Measurements from ENCODE around the gene TOPORS.

The TOPORS gene

GRCh38 chr9:32508728-32509127, 43.7 kb downstream of the TOPORS start:
- ATAC-seq (ENCODE audit: low read depth), result no peak

DNA sequence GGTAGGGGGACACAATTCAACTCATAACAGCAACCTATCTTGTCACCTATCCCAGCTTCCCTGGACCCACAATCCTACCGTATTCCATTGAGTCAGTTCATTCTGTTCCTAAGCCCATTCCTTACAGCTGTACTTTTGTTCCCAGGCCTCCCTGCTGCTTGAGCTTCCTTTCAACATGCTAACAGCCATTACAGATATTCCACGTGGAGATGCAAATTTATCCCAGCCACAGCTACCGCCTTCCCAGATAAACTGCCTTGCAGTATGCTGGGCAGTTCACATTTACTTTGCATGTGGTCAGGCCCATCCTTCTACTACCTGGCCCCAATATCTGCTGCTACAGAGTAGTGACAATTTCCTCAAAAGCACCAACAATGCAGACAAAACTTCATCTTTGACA, 49.4 kb downstream of the TOPORS start:
- Mint-ChIP-seq H3K27ac (no peak overlapping the region), H3K4me3 (no peak overlapping the region), H3K27me3 (no peaks in the 10 kb centered on the region), H3K9me3 (no peaks in the 10 kb centered on the region), H3K4me1 (peaks cover 4% of the 10 kb centered on the region), H3K36me3 (peaks cover 17% of the 10 kb centered on the region)
- DNase-seq (ENCODE audit: low spot score in 2 of 2) (no peak), ATAC-seq (ENCODE audit: low read depth) (no peak)

More at GRCh38 chr9:32508728-32509127, 43.7 kb downstream of the TOPORS start:
- H3K4me3 Mint-ChIP-seq, result no peak overlapping the region
- no peaks in the 10 kb centered on the region for H3K27me3 Mint-ChIP-seq
- H3K4me1 Mint-ChIP-seq, result peaks cover 39% of the 10 kb centered on the region
- DNase-seq (ENCODE audit: low spot score in 2 of 2), result no peak
- peaks cover 7% of the 10 kb centered on the region for H3K36me3 Mint-ChIP-seq
- no peaks in the 10 kb centered on the region for H3K9me3 Mint-ChIP-seq
- H3K27ac Mint-ChIP-seq, result peak overlapping the region; percentile 11

DNA sequence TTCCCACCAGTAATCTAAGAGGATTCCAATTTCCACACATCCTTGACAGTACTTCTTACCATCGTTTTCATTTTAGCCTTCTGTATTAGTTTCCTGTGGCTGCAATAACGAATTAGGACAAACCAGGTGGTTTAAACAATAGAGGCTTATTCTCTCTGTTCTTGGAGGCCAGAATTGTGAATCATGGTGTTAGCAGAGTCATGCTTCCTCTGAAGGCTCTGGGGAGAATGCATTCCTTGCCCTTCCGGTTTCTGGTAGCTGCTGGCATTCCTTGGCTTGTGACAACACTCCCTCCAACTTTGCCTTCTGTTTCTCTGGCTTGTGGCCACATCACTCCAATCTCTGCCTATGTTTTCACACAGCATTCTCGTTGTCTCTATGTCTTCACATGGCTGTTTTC, 49.9 kb downstream of the TOPORS start:
- H3K36me3 Mint-ChIP-seq, result peaks cover 22% of the 10 kb centered on the region
- H3K27ac Mint-ChIP-seq, result no peak overlapping the region
- H3K27me3 Mint-ChIP-seq, result no peaks in the 10 kb centered on the region
- no peak for ATAC-seq (ENCODE audit: low read depth)
- DNase-seq (ENCODE audit: low spot score in 2 of 2), result no peak
- no peaks in the 10 kb centered on the region for H3K9me3 Mint-ChIP-seq
- peaks cover 2% of the 10 kb centered on the region for H3K4me1 Mint-ChIP-seq
- H3K4me3 Mint-ChIP-seq, result no peak overlapping the region

- Mint-ChIP-seq H3K9me3 (no peaks in the 10 kb centered on the region), H3K4me1 (peaks cover 2% of the 10 kb centered on the region), H3K36me3 (peaks cover 22% of the 10 kb centered on the region), H3K4me3 (no peak overlapping the region), H3K27me3 (no peaks in the 10 kb centered on the region), H3K27ac (no peak overlapping the region)
- no peak for ATAC-seq (ENCODE audit: low read depth)
- DNase-seq (ENCODE audit: low spot score in 2 of 2), result no peak
Observed at GRCh38 chr9:32501868-32502267, 50.5 kb downstream of the TOPORS start.

DNA sequence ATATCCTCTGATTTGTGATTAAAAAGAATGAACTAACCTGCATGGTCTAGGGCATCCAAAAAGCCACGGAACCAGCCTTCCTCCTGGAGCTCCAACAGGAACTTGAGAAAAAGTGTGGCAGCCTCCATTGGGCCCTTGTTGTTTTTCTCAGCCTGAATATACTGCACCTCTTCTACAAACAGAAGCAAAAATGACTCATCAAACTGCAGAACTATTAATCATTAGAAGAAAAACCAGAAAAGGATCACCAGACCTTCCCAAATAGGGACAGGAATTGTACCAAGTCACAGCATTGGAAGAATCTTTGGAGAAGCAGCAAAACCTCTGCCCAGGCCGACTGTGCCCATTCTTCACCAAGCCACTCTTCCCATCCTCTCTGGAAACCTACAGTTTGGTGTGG, 51.6 kb downstream of the TOPORS start:
- DNase-seq (ENCODE audit: low spot score in 2 of 2) (no peak), ATAC-seq (ENCODE audit: low read depth) (no peak)
- Mint-ChIP-seq H3K4me1 (no peaks in the 10 kb centered on the region), H3K36me3 (peaks cover 32% of the 10 kb centered on the region), H3K27me3 (no peaks in the 10 kb centered on the region), H3K27ac (no peak overlapping the region), H3K9me3 (no peaks in the 10 kb centered on the region), H3K4me3 (no peak overlapping the region)

- Mint-ChIP-seq H3K27me3 (no peaks in the 10 kb centered on the region), H3K27ac (no peak overlapping the region), H3K36me3 (peaks cover 34% of the 10 kb centered on the region), H3K4me1 (no peaks in the 10 kb centered on the region), H3K9me3 (no peaks in the 10 kb centered on the region), H3K4me3 (no peak overlapping the region)
- ATAC-seq (ENCODE audit: low read depth) (no peak), DNase-seq (ENCODE audit: low spot score in 2 of 2) (no peak)
Observed at GRCh38 chr9:32497921-32498320, 54.5 kb downstream of the TOPORS start.

GRCh38 chr9:32490601-32491000, 61.8 kb downstream of the TOPORS start:
- no peak overlapping the region for H3K27ac Mint-ChIP-seq
- no peaks in the 10 kb centered on the region for H3K4me1 Mint-ChIP-seq
- DNase-seq (ENCODE audit: low spot score in 2 of 2) (no peak), ATAC-seq (ENCODE audit: low read depth) (no peak)
- H3K9me3 Mint-ChIP-seq, result no peaks in the 10 kb centered on the region
- no peak overlapping the region for H3K4me3 Mint-ChIP-seq
- no peaks in the 10 kb centered on the region for H3K27me3 Mint-ChIP-seq
- peaks cover 28% of the 10 kb centered on the region for H3K36me3 Mint-ChIP-seq

Data from memory B cell (primary cell).